LoVo (cell line): ENCODE data around the gene RAB21.
A peak's percentile ranks its signal among the peaks of the same experiment; 100 is the strongest.

Source experiments
- DNase-seq: peaks from one replicate; pipeline ENCODE4 v3.0.0-alpha.2; 2016; ENCODE audit warnings: low spot score

Gene RAB21

DNA sequence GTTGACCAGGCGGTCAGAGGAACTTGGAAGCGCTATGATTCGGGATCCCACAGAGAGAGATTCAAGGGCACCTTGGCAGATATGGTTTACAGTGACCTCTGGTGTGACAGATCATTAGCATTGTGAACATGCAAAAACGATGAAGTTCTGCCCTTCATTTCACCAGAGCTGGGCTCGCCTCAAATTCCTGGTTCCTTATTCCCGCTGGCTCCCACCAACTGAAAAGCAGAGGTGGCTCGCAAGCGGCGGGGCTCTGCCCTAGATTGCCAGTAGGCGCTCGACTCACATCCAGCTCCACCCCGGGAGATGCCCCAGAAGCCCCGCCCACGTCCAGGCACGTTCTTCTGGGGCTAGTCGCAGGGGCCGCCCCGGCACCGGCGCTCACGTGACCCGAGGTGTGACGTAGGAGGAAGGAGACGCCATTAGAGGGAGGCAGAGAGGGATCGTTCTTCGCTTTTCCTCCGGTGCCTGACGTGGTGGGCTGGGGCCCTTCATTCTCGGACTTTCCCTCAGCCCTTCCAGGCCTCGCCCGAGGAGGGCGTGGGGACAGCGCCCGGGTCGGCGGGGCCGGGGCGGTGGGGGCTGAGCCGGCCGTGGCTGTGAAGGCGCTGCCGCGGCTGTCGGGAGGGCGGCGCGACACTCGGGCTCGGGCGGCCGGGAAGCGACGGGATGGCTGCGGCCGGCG lies at the start of gene RAB21:
Gene RAB21 (plus strand): TSS at position 403 of the 685 bp plus-strand sequence. CDS start 267 bp downstream, at position 670.
- peak; percentile 100 for DNase-seq

GRCh38 chr12:71704920-71705319 lies 49.7 kb upstream of the RAB21 start:
- no peak for DNase-seq

- no peak for DNase-seq
Measured at GRCh38 chr12:71708658-71709057, 46.0 kb upstream of the RAB21 start.

DNA sequence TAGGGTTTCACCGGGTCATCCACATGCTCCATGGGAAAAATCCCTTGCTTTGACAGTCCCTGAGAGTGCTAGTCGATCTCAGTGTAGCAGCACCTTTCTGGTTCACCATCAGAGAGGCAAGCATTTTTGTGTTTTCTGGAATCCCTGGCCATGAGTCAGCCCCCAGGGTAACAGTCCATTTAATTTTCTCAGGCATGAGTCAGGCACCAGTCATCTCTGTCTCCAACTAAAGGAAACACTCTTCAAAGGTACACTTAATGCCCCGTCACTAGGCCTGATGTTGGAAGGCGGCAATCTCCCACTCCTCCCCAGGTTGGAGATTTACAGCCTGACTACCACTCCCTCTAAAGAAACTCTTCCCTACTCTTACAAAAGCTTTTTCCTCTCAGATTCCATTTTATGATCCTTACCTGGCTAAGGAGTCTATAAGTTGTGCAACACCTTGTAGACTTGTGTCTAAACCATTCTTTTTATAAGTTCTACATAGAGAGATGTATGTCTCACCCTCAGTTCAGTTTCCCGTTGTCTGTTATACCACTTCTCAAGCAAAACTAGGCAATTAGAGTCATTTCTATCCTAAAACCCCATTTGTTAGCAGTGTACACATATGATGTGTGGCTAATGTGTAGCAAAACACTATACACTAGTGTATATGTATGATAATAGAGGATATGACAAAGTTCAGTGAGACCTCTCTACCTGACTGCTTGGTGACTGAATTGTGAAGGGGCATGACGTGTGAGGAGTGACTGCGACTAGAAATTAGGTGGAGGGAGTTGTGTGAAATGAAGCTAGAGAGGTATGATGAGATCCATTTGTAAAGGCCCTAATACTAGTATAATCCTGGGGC lies 44.2 kb upstream of the RAB21 start:
- DNase-seq: peak; percentile 92

DNA sequence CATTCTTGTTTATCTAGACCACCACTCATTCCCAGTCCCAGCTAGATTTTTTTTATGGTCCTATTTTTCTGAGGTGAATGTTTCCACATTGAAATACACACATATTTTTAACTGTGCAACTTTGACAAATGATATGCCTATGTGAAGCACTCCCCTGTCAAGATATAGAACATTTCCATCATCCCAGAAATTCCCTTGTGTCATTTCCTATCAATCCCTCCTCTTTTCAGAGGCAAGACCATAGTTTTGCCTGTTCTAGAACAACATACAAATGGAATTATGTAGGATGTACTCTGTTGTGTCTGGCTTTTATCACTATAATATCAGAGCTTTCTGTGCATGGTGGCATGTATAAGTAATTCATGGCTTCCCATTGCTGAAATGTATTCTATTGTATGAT lies 36.1 kb upstream of the RAB21 start:
- DNase-seq: no peak

- DNase-seq: peak; percentile 65
Measured at GRCh38 chr12:71719647-71720370, 34.9 kb upstream of the RAB21 start.

- DNase-seq: no peak
Measured at GRCh38 chr12:71721783-71722505, 32.7 kb upstream of the RAB21 start.

DNA sequence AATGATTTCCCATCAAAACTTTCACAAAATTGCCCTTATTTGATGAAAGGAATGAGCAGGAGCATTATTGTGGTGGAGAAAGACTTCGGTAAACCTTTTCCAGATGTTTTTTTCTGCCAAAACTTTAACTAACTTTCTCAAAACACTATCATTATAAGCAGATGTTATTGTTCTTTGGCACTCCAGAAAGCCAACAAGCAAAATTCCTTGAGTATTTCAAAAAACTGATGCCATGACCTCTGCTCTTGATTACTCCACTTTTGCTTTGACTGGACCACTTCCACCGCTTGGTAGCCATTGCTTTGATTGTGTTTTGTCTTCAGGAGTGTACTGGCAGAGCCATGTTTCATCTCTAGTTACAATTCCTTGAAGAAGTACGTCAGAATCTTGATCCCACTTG lies 29.7 kb upstream of the RAB21 start:
- DNase-seq: no peak

GRCh38 chr12:71726548-71726947 lies 28.1 kb upstream of the RAB21 start:
- DNase-seq: no peak

DNA sequence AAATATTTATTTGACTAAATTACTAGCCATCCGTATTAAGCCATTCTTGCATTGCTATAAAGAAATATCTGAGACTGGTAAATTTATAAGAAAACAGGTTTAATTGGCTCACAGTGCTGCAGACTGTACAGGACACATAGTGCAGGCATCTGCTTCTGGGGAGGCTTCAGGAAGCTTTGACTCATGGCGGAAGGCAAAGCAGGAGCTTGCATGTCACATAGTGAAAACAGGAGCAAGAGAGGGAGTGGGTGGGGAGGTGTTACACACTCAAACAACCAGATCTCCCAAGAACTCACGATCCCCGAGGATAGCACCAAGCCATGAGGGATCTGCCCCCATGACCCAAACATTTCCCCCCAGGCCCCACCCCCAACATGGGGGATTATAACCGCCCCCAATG lies 26.7 kb upstream of the RAB21 start:
- no peak for DNase-seq

- no peak for DNase-seq
Measured at GRCh38 chr12:71730936-71731335, 23.7 kb upstream of the RAB21 start.

DNA sequence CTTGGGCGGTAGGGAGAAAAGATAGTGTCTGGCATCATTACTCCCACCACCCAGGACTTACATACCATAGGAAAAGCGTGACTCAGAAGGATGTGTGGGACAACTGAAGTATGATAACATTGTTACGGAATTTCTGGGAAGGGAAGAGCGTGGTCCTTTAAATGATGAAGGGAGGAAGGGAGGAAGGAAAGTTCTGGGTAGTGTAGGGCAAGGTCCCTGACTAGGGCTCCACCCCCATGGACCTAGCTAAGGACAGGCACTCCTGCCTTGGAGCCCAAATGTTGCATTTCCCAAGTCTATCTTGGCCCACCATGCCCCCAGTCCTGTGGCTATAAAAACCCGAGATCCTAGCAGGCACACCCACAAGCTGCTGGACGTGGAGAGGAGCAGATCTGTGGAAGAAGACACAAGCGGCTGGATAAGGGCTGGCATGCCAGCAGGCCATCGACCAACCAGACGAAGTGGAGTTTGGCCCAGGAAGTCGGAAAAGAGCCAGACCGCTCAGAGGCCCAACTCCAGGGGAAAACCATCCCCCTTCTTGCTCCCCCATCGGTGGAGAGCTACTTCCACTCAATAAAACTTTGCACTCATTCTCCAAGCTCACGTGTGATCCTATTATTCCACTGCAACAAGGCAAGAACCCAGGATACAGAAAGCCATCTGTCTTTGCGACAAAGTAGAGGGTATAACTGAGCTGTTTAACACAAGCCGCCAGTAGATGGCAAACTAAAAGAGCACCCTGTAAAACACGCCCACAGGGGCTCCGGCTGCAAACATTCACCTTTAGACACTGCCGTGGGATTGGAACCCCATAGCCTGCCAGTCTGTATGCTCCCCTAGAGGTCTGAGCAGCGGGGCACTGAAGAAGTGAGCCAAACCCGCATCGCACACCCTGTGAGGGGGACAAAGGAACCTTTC lies 23.0 kb upstream of the RAB21 start:
- DNase-seq: no peak

- no peak for DNase-seq
Measured at GRCh38 chr12:71732357-71732712, 22.3 kb upstream of the RAB21 start.

GRCh38 chr12:71737197-71737596 lies 17.5 kb upstream of the RAB21 start:
- no peak for DNase-seq

DNA sequence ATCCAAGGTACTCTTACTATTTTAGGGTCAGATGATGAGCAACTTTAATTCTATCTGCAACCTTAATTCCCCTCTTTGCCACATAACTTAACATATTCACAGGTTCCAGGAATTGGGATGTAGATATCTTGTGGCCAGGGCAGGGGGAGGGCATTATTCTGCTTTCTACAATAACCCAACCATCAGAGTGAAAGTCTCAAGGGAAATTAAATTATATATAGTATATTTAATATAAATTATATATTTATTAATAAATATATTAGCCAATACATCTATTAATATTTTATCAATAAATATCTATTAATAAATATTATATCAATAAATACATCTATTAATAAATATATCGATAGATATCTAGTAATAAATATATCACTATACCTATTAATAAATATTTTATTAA lies 11.7 kb upstream of the RAB21 start:
- DNase-seq: no peak

- no peak for DNase-seq
Measured at GRCh38 chr12:71744522-71745300, 10.0 kb upstream of the RAB21 start.

- DNase-seq: peak; percentile 83
Measured at GRCh38 chr12:71746974-71747611, 7.6 kb upstream of the RAB21 start.

- no peak for DNase-seq
Measured at GRCh38 chr12:71748081-71748850, 6.4 kb upstream of the RAB21 start.

DNA sequence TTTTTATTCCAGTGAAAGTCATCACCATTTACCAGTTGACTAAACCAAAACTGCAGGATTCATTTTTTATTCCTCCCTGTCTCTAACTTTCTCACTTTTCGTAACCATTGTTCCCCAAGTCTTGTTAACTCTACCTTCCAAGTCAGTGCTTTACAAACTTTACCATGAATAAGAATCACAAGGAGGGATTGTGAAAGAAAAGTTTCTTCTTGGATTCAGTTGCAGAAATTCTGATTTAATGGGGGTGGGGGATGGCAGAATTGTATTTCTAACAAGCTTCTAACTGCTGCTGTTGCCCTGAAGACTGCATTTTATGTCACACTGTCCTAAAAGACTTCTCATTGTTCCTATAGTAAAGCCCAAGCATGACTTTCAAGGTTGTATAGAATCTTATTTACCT lies 5.0 kb upstream of the RAB21 start:
- DNase-seq: no peak
